SK-N-SH treated with all-trans-retinoic acid at 6 μM for 48 hours (cell line): ENCODE measurements around the gene SHROOM1.

Source experiments
- ATAC-seq: fragments of 200-7000 bp; cut with Tn5 transposase; 3 replicates; pipeline ENCODE4 v1.9.1; 2020; ENCODE audit warnings: mild to moderate bottlenecking, moderate library complexity
- ARNTL ChIP-seq: fragments of 450-650 bp; formaldehyde crosslinking; IDR thresholded peaks from 2 replicates; pipeline ENCODE4 v1.5.0; 2020; ENCODE audit warnings: low read depth, mild to moderate bottlenecking, moderate library complexity, borderline replicate concordance
- BACH2 ChIP-seq: fragments of 250-450 bp; sonication (Bioruptor Pico); IDR thresholded peaks from 2 replicates; pipeline ENCODE4 v1.9.0; 2021; ENCODE audit warnings: mild to moderate bottlenecking, borderline replicate concordance
- CREB5 ChIP-seq: fragments of 250-450 bp; sonication (Bioruptor Pico); IDR thresholded peaks from 2 replicates; pipeline ENCODE4 v1.5.1; 2020; ENCODE audit warnings: low read depth, mild to moderate bottlenecking, moderate library complexity
- CSDC2 ChIP-seq: fragments of 250-450 bp; sonication (Bioruptor Pico); IDR thresholded peaks from 2 replicates; pipeline ENCODE4 v1.5.0; 2020; ENCODE audit warnings: mild to moderate bottlenecking, moderate library complexity
- CSRNP3 ChIP-seq: fragments of 250-450 bp; sonication (Bioruptor Pico); IDR thresholded peaks from 2 replicates; pipeline ENCODE4 v1.5.1; 2021; ENCODE audit warnings: mild to moderate bottlenecking, moderate library complexity
- ESRRG ChIP-seq: fragments of 250-450 bp; sonication (Bioruptor Pico); IDR thresholded peaks from 2 replicates; pipeline ENCODE4 v1.6.1; 2021; ENCODE audit warnings: mild to moderate bottlenecking
- GLIS3 ChIP-seq: fragments of 250-450 bp; sonication (Bioruptor Pico); IDR thresholded peaks from 2 replicates; pipeline ENCODE4 v1.5.0; 2020; ENCODE audit warnings: mild to moderate bottlenecking, moderate library complexity
- ISL1 ChIP-seq: fragments of 250-450 bp; sonication (Bioruptor Pico); IDR thresholded peaks from 2 replicates; pipeline ENCODE4 v2.1.2; 2022; ENCODE audit warnings: mild to moderate bottlenecking, moderate library complexity
- PATZ1 ChIP-seq: fragments of 250-450 bp; sonication (Bioruptor Pico); IDR thresholded peaks from 2 replicates; pipeline ENCODE4 v1.8.0; 2020; ENCODE audit warnings: mild to moderate bottlenecking, moderate library complexity, borderline replicate concordance
- POU6F1 ChIP-seq: fragments of 250-450 bp; sonication (Bioruptor Pico); IDR thresholded peaks from 2 replicates; pipeline ENCODE4 v1.8.0; 2021; ENCODE audit warnings: low read depth, mild to moderate bottlenecking, moderate library complexity, borderline replicate concordance
- PPARA ChIP-seq: fragments of 250-450 bp; sonication (Bioruptor Pico); IDR thresholded peaks from 2 replicates; pipeline ENCODE4 v1.5.0; 2020; ENCODE audit warnings: mild to moderate bottlenecking, borderline replicate concordance
- SNAI2 ChIP-seq: fragments of 250-450 bp; sonication (Bioruptor Pico); IDR thresholded peaks from 2 replicates; pipeline ENCODE4 v1.5.0; 2020; ENCODE audit warnings: mild to moderate bottlenecking, moderate library complexity
- TOX ChIP-seq: fragments of 250-450 bp; sonication (Bioruptor Pico); IDR thresholded peaks from 2 replicates; pipeline ENCODE4 v1.8.0; 2021; ENCODE audit warnings: mild to moderate bottlenecking, moderate library complexity, borderline replicate concordance
- TSHZ2 ChIP-seq: fragments of 250-450 bp; sonication (Bioruptor Pico); IDR thresholded peaks from 2 replicates; pipeline ENCODE4 v1.5.0; 2020; ENCODE audit warnings: mild to moderate bottlenecking, moderate library complexity
- ZC3H10 ChIP-seq: fragments of 250-450 bp; sonication (Bioruptor Pico); IDR thresholded peaks from 2 replicates; pipeline ENCODE4 v1.5.1; 2021; ENCODE audit warnings: mild to moderate bottlenecking, moderate library complexity
- ZFP3 ChIP-seq: fragments of 250-450 bp; sonication (Bioruptor Pico); IDR thresholded peaks from 2 replicates; pipeline ENCODE4 v1.5.0; 2020; ENCODE audit warnings: mild to moderate bottlenecking, moderate library complexity
- ZNF565 ChIP-seq: fragments of 450-650 bp; formaldehyde crosslinking; conservative IDR thresholded peaks from 2 replicates; pipeline ENCODE4 v1.5.0; 2020; ENCODE audit warnings: low read depth, mild to moderate bottlenecking, moderate library complexity
- ZNF70 ChIP-seq: fragments of 450-650 bp; formaldehyde crosslinking; IDR thresholded peaks from 2 replicates; pipeline ENCODE4 v1.5.0; 2020; ENCODE audit warnings: mild to moderate bottlenecking, moderate library complexity
- ZNF8 ChIP-seq: fragments of 450-650 bp; formaldehyde crosslinking; IDR thresholded peaks from 2 replicates; pipeline ENCODE4 v1.5.0; 2020; ENCODE audit warnings: mild to moderate bottlenecking, moderate library complexity

The SHROOM1 gene

GRCh38 chr5:132791026-132791425 lies 39.4 kb downstream of the SHROOM1 start:
- ATAC-seq: no peak
- TF ChIP-seq GLIS3 (CRISPR knock-in tag) (no peak), SNAI2 (CRISPR knock-in tag) (no peak)
- TF ChIP-seq, all 23 proteins: peak for 0

- no peak for ATAC-seq
- TF ChIP-seq ISL1 (CRISPR knock-in tag): no peak
- no peak for TF ChIP-seq TOX
- no peak for TF ChIP-seq ZNF70
- no peak for TF ChIP-seq TSHZ2
- no peak for TF ChIP-seq ESRRG (CRISPR knock-in tag)
- no peak for TF ChIP-seq CSDC2 (CRISPR knock-in tag)
- TF ChIP-seq POU6F1 (CRISPR knock-in tag): no peak
- no peak for TF ChIP-seq CREB5 (CRISPR knock-in tag)
- no peak for TF ChIP-seq ZFP3
- TF ChIP-seq GLIS3 (CRISPR knock-in tag): no peak
- no peak for TF ChIP-seq ZC3H10 (CRISPR knock-in tag)
- no peak for TF ChIP-seq PATZ1 (CRISPR knock-in tag)
- TF ChIP-seq SNAI2 (CRISPR knock-in tag): no peak
- TF ChIP-seq CSRNP3 (CRISPR knock-in tag): no peak
- no peak for TF ChIP-seq BACH2
- TF ChIP-seq ZNF565 (CRISPR knock-in tag): no peak
Observed at GRCh38 chr5:132790201-132790865, 40.1 kb downstream of the SHROOM1 start.

GRCh38 chr5:132788990-132789886 lies 41.2 kb downstream of the SHROOM1 start:
- no peak for ATAC-seq
- TF ChIP-seq ZNF8 (CRISPR knock-in tag) (no peak), BACH2 (no peak), ISL1 (CRISPR knock-in tag) (no peak), ARNTL (no peak)

GRCh38 chr5:132788508-132788907 lies 41.9 kb downstream of the SHROOM1 start:
- ATAC-seq: no peak
- TF ChIP-seq ZNF70 (no peak), PPARA (CRISPR knock-in tag) (no peak), TSHZ2 (no peak), ESRRG (CRISPR knock-in tag) (no peak), ZNF565 (CRISPR knock-in tag) (no peak), ZNF8 (CRISPR knock-in tag) (no peak), TOX (no peak)
